Tibial artery (tissue), 4 donors: ENCODE measurements around the gene SETDB2.

ENCODE experiments used
- DNase-seq, 2 donors: peaks; one replicate each; pipeline ENCODE4 v3.0.0-alpha.2; 2019
- H3K27ac ChIP-seq, 2 donors: fragments of 200-600 bp; sonication (generic) in 1 of 2; 1 replicate in 1 of 2; 2 replicates in 1 of 2; pipeline ENCODE4 v1.5.1; 2018 to 2019; ENCODE audit warnings: mild to moderate bottlenecking in 1 of 2
- H3K27me3 ChIP-seq, 2 donors: fragments of 200-600 bp; sonication (generic) in 1 of 2; one replicate each; pipeline versions ENCODE4 v1.5.1 to v1.6.0; 2016 to 2019
- H3K36me3 ChIP-seq, 3 donors: fragments of 200-600 bp; sonication (generic) in 2 of 3; one replicate each; pipeline ENCODE4 v1.5.1; 2016 to 2019; ENCODE audit warnings: mild to moderate bottlenecking in 2 of 3
- H3K4me1 ChIP-seq, 4 donors: fragments of 200-600 bp; sonication (generic) in 2 of 4; 1 replicate in 3 of 4; 2 replicates in 1 of 4; pipeline ENCODE4 v1.5.1; 2016 to 2019
- H3K4me3 ChIP-seq, 2 donors: fragments of 200-600 bp; sonication (generic) in 1 of 2; 1 replicate in 1 of 2; 2 replicates in 1 of 2; pipeline ENCODE4 v1.5.1; 2018 to 2019; ENCODE audit warnings: mild to moderate bottlenecking in 2 of 2
- H3K9me3 ChIP-seq, 3 donors: fragments of 200-600 bp; sonication (generic) in 1 of 3; one replicate each; pipeline ENCODE4 v1.5.1; 2016 to 2019
- CTCF ChIP-seq, 2 experiments: fragments of 200-600 bp in 1 of 2; fragments of 450-650 bp in 1 of 2; IDR thresholded peaks; one replicate each; pipeline ENCODE4 v1.5.1; 2017 to 2019; ENCODE audit warnings: antibody characterized with exemption in 2 of 2, mild to moderate bottlenecking in 1 of 2, moderate library complexity in 1 of 2
- intact Hi-C: fragments of 100-400 bp; cut with DNase I; formaldehyde crosslinking; loops from one replicate; pipeline ENCODE4 v1.15.0; 2023; ENCODE audit warnings: low total_unique reads

The SETDB2 gene

GRCh38 chr13:49530457-49530856, 86.4 kb downstream of the SETDB2 start:
- H3K4me3 ChIP-seq = no peak overlapping the region
- H3K27me3 ChIP-seq = no peaks in the 10 kb centered on the region
- H3K4me1 ChIP-seq = no peaks in the 10 kb centered on the region
- no peak overlapping the region for H3K27ac ChIP-seq
- no peak for DNase-seq
- TF ChIP-seq CTCF (IDR thresholded peaks at IDR 0.05) = no peak
- intact Hi-C loops = no loop called here
- H3K9me3 ChIP-seq = no peaks in the 10 kb centered on the region
- H3K36me3 ChIP-seq = peaks cover 19 to 38% (median 22%) of the 10 kb centered on the region in 3 donors

- no peak for DNase-seq
- H3K4me3 ChIP-seq = no peak overlapping the region
- no peaks in the 10 kb centered on the region for H3K4me1 ChIP-seq
- no peaks in the 10 kb centered on the region for H3K27me3 ChIP-seq
- TF ChIP-seq CTCF (IDR thresholded peaks at IDR 0.05) = no peak
- no peak overlapping the region for H3K27ac ChIP-seq
- H3K36me3 ChIP-seq = peaks cover 12 to 20% (median 14%) of the 10 kb centered on the region in 3 donors
- H3K9me3 ChIP-seq = no peaks in the 10 kb centered on the region
- intact Hi-C loops = no loop called here
These were observed 88.5 kb downstream of the SETDB2 start for GRCh38 chr13:49532593-49532992.

GRCh38 chr13:49533011-49533410, 88.9 kb downstream of the SETDB2 start:
- Histone ChIP-seq H3K4me3 (no peak overlapping the region), H3K27ac (no peak overlapping the region), H3K9me3 (no peaks in the 10 kb centered on the region), H3K27me3 (no peaks in the 10 kb centered on the region), H3K4me1 (no peaks in the 10 kb centered on the region), H3K36me3 (peaks cover 12 to 20% (median 14%) of the 10 kb centered on the region in 3 donors)
- intact Hi-C loops = no loop called here
- DNase-seq = no peak
- no peak for TF ChIP-seq CTCF (IDR thresholded peaks at IDR 0.05)

DNA sequence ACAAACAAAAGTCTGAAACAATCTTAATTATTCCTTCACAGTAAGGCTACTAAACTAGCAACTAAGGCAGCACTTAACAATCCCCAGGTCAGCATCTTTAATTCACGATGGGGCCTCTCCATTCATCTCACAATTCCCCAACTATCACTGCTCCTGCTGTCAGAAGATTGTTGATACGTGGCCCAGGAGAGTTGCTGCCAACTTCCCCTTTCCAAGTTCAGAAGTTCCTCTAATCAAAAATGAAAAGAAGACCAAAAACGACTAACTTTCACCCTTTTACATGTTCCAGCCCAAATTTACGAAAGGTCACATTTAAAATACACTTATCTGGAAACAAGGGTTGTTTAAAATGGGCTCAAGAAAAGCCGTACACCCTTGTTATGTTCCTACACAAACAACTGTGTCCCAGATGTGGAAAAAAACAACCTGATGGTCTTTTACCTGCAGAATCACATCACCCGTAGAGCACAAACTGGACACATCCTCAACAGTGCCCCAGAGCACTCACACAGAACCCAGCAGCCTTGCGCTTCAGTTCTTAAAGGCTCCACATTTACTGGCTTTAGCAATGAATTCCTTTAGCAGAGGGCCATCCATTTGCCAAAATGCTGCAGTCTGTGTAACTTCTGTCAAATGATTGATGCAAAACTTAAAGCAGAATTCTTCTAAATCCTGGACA, 89.7 kb downstream of the SETDB2 start:
- Histone ChIP-seq H3K9me3 (no peaks in the 10 kb centered on the region), H3K36me3 (peaks cover 9 to 16% (median 13%) of the 10 kb centered on the region in 3 donors), H3K27me3 (no peaks in the 10 kb centered on the region), H3K27ac (no peak overlapping the region), H3K4me1 (no peaks in the 10 kb centered on the region), H3K4me3 (no peak overlapping the region)
- DNase-seq = no peak
- intact Hi-C loops = no loop called here
- TF ChIP-seq CTCF (IDR thresholded peaks at IDR 0.05) = no peak

- peaks cover 0 to 22% (median 20%) of the 10 kb centered on the region in 3 donors for H3K36me3 ChIP-seq
- intact Hi-C loops = no loop called here
- H3K4me1 ChIP-seq = no peaks in the 10 kb centered on the region
- no peak overlapping the region for H3K27ac ChIP-seq
- H3K9me3 ChIP-seq = no peaks in the 10 kb centered on the region
- H3K4me3 ChIP-seq = no peak overlapping the region
- H3K27me3 ChIP-seq = no peaks in the 10 kb centered on the region
- no peak for DNase-seq
- TF ChIP-seq CTCF (IDR thresholded peaks at IDR 0.05) = no peak
These were observed 92.2 kb downstream of the SETDB2 start for GRCh38 chr13:49536144-49536873.
